GM23338 (cell line): ENCODE results near the gene SLC25A24. TPM values are rescaled to one million over a fixed set of nuclear protein-coding genes. Genes with fewer than 3 reads are reported as not detected.

ENCODE experiments used
- ATAC-seq: fragments of 200-7000 bp; cut with Tn5 transposase; 3 replicates; pipeline ENCODE4 v1.9.1; 2020
- DNase-seq: peaks from one replicate; pipeline ENCODE4 v3.0.0-alpha.2; 2015; ENCODE audit warnings: low spot score
- H2AFZ ChIP-seq: fragments of 200-600 bp; sonication (generic); 2 replicates; pipeline ENCODE4 v1.8.0; 2016; ENCODE audit warnings: antibody characterized with exemption, mild to moderate bottlenecking, moderate library complexity
- H3F3A ChIP-seq: fragments of 200-600 bp; sonication (generic); replicated peaks from 2 replicates; pipeline ENCODE4 v1.8.0; 2017; ENCODE audit warnings: antibody characterized with exemption, mixed run types, low read depth
- H3K27ac ChIP-seq: fragments of 200-600 bp; sonication (generic); 2 replicates; pipeline ENCODE4 v1.6.1; 2016; ENCODE audit warnings: low read depth
- H3K27me3 ChIP-seq: fragments of 200-600 bp; sonication (generic); 2 replicates; pipeline ENCODE4 v1.8.0; 2016; ENCODE audit warnings: mild to moderate bottlenecking, mixed run types, moderate library complexity; ENCODE audit not compliant: insufficient read depth
- H3K36me3 ChIP-seq: fragments of 200-600 bp; sonication (generic); 2 replicates; pipeline ENCODE4 v1.8.0; 2016; ENCODE audit warnings: mild to moderate bottlenecking; ENCODE audit not compliant: insufficient read depth
- H3K4me1 ChIP-seq: fragments of 200-600 bp; sonication (generic); 2 replicates; pipeline ENCODE4 v1.8.0; 2016; ENCODE audit warnings: mild to moderate bottlenecking, moderate library complexity; ENCODE audit not compliant: insufficient read depth
- H3K4me2 ChIP-seq: fragments of 200-600 bp; sonication (generic); 2 replicates; pipeline ENCODE4 v1.7.1; 2017; ENCODE audit warnings: mixed run types
- H3K4me3 ChIP-seq: fragments of 200-600 bp; sonication (generic); 2 replicates; pipeline ENCODE4 v1.6.1; 2016; ENCODE audit warnings: mixed run types
- H3K79me2 ChIP-seq: fragments of 200-600 bp; sonication (generic); replicated peaks from 2 replicates; pipeline ENCODE4 v1.8.0; 2017; ENCODE audit warnings: mild to moderate bottlenecking; ENCODE audit not compliant: insufficient read depth
- H3K9me2 ChIP-seq: fragments of 200-600 bp; sonication (generic); 2 replicates; pipeline ENCODE4 v1.8.0; 2017; ENCODE audit not compliant: insufficient read depth
- H4K20me1 ChIP-seq: fragments of 200-600 bp; sonication (generic); replicated peaks from 2 replicates; pipeline ENCODE4 v1.8.0; 2017; ENCODE audit warnings: mild to moderate bottlenecking; ENCODE audit not compliant: insufficient read depth
- H3K27ac Mint-ChIP-seq: 2 replicates; pipeline ENCODE4 v1.8.0; 2020; ENCODE audit warnings: inconsistent platforms, mild to moderate bottlenecking, moderate library complexity, mixed read lengths
- H3K27me3 Mint-ChIP-seq: 3 replicates; pipeline ENCODE4 v1.8.0; 2022; ENCODE audit warnings: low read depth, mild to moderate bottlenecking, moderate library complexity, mixed read lengths, inconsistent platforms; ENCODE audit not compliant: insufficient read depth, poor library complexity
- H3K36me3 Mint-ChIP-seq: 3 replicates; pipeline ENCODE4 v1.8.0; 2021; ENCODE audit warnings: low read depth, mild to moderate bottlenecking, inconsistent platforms, moderate library complexity, mixed read lengths
- H3K4me1 Mint-ChIP-seq: 3 replicates; pipeline ENCODE4 v1.8.0; 2020; ENCODE audit warnings: mild to moderate bottlenecking, inconsistent platforms, mixed read lengths
- H3K4me3 Mint-ChIP-seq: 3 replicates; pipeline ENCODE4 v1.8.0; 2021; ENCODE audit warnings: moderate library complexity, mild to moderate bottlenecking, inconsistent platforms, mixed read lengths
- H3K9me3 Mint-ChIP-seq: 3 replicates; pipeline ENCODE4 v1.8.0; 2020; ENCODE audit warnings: moderate library complexity, mild to moderate bottlenecking, inconsistent platforms, mixed read lengths
- CREB1 ChIP-seq: fragments of 250-450 bp; sonication (Bioruptor Pico); IDR thresholded peaks from 2 replicates; pipeline ENCODE4 v1.5.0; 2020; ENCODE audit warnings: low read depth, mild to moderate bottlenecking, moderate library complexity
- EZH2 ChIP-seq: fragments of 200-600 bp; sonication (generic); IDR thresholded peaks from one replicate; pipeline ENCODE4 v1.8.0; 2017; ENCODE audit warnings: antibody characterized with exemption, mild to moderate bottlenecking, low read depth; ENCODE audit not compliant: unreplicated experiment
- EZH2phosphoT487 ChIP-seq: fragments of 200-600 bp; sonication (generic); IDR thresholded peaks from one replicate; pipeline ENCODE4 v1.8.1; 2018; ENCODE audit warnings: antibody characterized with exemption; ENCODE audit not compliant: unreplicated experiment
- JUNB ChIP-seq: IDR thresholded peaks from one replicate; pipeline ENCODE4 v1.6.1; 2016; ENCODE audit warnings: antibody characterized with exemption; ENCODE audit not compliant: unreplicated experiment
- NANOG ChIP-seq: IDR thresholded peaks from 2 replicates; pipeline ENCODE4 v1.6.1; 2016; ENCODE audit warnings: antibody characterized with exemption, borderline replicate concordance
- POLR2AphosphoS5 ChIP-seq: IDR thresholded peaks from 2 replicates; pipeline ENCODE4 v1.6.1; 2016; ENCODE audit warnings: antibody characterized with exemption, low read depth
- STAT1 ChIP-seq: IDR thresholded peaks from one replicate; pipeline ENCODE4 v1.6.1; 2016; ENCODE audit warnings: antibody characterized with exemption; ENCODE audit not compliant: unreplicated experiment
- ZNF114 ChIP-seq: fragments of 250-450 bp; sonication (Bioruptor Pico); IDR thresholded peaks from 2 replicates; pipeline ENCODE4 v1.5.0; 2020; ENCODE audit warnings: mild to moderate bottlenecking, moderate library complexity
- ZNF331 ChIP-seq: fragments of 250-450 bp; sonication (Bioruptor Pico); IDR thresholded peaks from 2 replicates; pipeline ENCODE4 v1.5.0; 2020; ENCODE audit warnings: low read depth, mild to moderate bottlenecking, moderate library complexity
- polyA plus RNA-seq: library from polyadenylated mRNA; unstranded; fragments of >200 nt; fragmentation: Nextera tagmentation; extraction: Ambion mirVana; gene quantifications from 2 replicates; pipeline ENCODE4 v1.2.1, GENCODE V29; 2016
- total RNA-seq: library from RNA; depleted of rRNA; stranded (reverse); fragments of >200 nt; shearing (Covaris generic); gene quantifications from 2 replicates; pipeline ENCODE4 v1.2.3, GENCODE V29; 2014
- TF ChIP-seq, protein P1 (sequence below), 2 experiments: fragments of 200-600 bp in 1 of 2; sonication (generic) in 1 of 2; conservative IDR thresholded peaks; 2 replicates each; pipeline versions ENCODE4 v1.5.1 to v1.6.1; 2016 to 2017; ENCODE audit warnings: antibody characterized with exemption in 2 of 2, low read depth in 2 of 2, mild to moderate bottlenecking in 2 of 2, moderate library complexity in 1 of 2
- TF ChIP-seq, protein P2 (sequence below): IDR thresholded peaks from one replicate; pipeline ENCODE4 v1.6.1; 2018; ENCODE audit warnings: antibody characterized with exemption; ENCODE audit not compliant: unreplicated experiment
- TF ChIP-seq, protein P3 (sequence below): fragments of 250-450 bp; sonication (Bioruptor Pico); IDR thresholded peaks from 2 replicates; pipeline ENCODE4 v1.5.0; 2020; ENCODE audit warnings: mild to moderate bottlenecking, moderate library complexity
- TF ChIP-seq, protein P4 (sequence below): IDR thresholded peaks from 2 replicates; pipeline ENCODE4 v1.6.1; 2016; ENCODE audit warnings: antibody characterized with exemption

SLC25A24 gene
- total and polyA plus RNA-seq, 2 experiments from 2014 or later, result 17.4 to 46.0 TPM

DNA sequence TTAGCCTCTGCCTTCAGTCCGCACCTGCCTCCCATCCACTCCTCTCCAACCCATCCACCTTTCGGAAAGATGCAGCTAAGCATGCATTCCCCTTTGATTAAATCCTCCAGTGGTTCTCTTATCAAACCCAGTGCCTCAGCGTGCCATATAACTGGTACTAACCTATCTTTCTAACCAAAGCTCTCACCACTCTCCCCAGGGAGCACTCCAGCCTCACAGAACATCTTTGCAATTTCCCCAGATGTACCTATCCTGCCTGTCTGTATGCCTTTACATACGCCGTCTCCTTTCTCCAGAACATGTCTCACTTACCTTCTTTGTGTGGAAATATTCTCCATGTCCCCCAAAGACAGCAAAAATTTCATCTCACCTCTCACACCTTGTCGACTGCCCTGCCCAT lies 80.0 kb downstream of the SLC25A24 start:
- ATAC-seq, result no peak
- H3F3A ChIP-seq, result no peaks in the 10 kb centered on the region
- no peak for DNase-seq
- H3K4me2 ChIP-seq, result no peak overlapping the region
- no peaks in the 10 kb centered on the region for H3K9me2 ChIP-seq
- no peak overlapping the region for H3K4me3 ChIP-seq
- TF ChIP-seq POLR2AphosphoS5, result no peak
- TF ChIP-seq, protein P1, sequence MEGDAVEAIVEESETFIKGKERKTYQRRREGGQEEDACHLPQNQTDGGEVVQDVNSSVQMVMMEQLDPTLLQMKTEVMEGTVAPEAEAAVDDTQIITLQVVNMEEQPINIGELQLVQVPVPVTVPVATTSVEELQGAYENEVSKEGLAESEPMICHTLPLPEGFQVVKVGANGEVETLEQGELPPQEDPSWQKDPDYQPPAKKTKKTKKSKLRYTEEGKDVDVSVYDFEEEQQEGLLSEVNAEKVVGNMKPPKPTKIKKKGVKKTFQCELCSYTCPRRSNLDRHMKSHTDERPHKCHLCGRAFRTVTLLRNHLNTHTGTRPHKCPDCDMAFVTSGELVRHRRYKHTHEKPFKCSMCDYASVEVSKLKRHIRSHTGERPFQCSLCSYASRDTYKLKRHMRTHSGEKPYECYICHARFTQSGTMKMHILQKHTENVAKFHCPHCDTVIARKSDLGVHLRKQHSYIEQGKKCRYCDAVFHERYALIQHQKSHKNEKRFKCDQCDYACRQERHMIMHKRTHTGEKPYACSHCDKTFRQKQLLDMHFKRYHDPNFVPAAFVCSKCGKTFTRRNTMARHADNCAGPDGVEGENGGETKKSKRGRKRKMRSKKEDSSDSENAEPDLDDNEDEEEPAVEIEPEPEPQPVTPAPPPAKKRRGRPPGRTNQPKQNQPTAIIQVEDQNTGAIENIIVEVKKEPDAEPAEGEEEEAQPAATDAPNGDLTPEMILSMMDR (conservative IDR thresholded peaks at IDR 0.05; ENCODE audit: low read depth in 2 of 2), result no peak
- TF ChIP-seq, protein P2, sequence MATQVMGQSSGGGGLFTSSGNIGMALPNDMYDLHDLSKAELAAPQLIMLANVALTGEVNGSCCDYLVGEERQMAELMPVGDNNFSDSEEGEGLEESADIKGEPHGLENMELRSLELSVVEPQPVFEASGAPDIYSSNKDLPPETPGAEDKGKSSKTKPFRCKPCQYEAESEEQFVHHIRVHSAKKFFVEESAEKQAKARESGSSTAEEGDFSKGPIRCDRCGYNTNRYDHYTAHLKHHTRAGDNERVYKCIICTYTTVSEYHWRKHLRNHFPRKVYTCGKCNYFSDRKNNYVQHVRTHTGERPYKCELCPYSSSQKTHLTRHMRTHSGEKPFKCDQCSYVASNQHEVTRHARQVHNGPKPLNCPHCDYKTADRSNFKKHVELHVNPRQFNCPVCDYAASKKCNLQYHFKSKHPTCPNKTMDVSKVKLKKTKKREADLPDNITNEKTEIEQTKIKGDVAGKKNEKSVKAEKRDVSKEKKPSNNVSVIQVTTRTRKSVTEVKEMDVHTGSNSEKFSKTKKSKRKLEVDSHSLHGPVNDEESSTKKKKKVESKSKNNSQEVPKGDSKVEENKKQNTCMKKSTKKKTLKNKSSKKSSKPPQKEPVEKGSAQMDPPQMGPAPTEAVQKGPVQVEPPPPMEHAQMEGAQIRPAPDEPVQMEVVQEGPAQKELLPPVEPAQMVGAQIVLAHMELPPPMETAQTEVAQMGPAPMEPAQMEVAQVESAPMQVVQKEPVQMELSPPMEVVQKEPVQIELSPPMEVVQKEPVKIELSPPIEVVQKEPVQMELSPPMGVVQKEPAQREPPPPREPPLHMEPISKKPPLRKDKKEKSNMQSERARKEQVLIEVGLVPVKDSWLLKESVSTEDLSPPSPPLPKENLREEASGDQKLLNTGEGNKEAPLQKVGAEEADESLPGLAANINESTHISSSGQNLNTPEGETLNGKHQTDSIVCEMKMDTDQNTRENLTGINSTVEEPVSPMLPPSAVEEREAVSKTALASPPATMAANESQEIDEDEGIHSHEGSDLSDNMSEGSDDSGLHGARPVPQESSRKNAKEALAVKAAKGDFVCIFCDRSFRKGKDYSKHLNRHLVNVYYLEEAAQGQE, result no peak
- no peak for TF ChIP-seq CREB1
- TF ChIP-seq EZH2, result no peak
- TF ChIP-seq, protein P3, sequence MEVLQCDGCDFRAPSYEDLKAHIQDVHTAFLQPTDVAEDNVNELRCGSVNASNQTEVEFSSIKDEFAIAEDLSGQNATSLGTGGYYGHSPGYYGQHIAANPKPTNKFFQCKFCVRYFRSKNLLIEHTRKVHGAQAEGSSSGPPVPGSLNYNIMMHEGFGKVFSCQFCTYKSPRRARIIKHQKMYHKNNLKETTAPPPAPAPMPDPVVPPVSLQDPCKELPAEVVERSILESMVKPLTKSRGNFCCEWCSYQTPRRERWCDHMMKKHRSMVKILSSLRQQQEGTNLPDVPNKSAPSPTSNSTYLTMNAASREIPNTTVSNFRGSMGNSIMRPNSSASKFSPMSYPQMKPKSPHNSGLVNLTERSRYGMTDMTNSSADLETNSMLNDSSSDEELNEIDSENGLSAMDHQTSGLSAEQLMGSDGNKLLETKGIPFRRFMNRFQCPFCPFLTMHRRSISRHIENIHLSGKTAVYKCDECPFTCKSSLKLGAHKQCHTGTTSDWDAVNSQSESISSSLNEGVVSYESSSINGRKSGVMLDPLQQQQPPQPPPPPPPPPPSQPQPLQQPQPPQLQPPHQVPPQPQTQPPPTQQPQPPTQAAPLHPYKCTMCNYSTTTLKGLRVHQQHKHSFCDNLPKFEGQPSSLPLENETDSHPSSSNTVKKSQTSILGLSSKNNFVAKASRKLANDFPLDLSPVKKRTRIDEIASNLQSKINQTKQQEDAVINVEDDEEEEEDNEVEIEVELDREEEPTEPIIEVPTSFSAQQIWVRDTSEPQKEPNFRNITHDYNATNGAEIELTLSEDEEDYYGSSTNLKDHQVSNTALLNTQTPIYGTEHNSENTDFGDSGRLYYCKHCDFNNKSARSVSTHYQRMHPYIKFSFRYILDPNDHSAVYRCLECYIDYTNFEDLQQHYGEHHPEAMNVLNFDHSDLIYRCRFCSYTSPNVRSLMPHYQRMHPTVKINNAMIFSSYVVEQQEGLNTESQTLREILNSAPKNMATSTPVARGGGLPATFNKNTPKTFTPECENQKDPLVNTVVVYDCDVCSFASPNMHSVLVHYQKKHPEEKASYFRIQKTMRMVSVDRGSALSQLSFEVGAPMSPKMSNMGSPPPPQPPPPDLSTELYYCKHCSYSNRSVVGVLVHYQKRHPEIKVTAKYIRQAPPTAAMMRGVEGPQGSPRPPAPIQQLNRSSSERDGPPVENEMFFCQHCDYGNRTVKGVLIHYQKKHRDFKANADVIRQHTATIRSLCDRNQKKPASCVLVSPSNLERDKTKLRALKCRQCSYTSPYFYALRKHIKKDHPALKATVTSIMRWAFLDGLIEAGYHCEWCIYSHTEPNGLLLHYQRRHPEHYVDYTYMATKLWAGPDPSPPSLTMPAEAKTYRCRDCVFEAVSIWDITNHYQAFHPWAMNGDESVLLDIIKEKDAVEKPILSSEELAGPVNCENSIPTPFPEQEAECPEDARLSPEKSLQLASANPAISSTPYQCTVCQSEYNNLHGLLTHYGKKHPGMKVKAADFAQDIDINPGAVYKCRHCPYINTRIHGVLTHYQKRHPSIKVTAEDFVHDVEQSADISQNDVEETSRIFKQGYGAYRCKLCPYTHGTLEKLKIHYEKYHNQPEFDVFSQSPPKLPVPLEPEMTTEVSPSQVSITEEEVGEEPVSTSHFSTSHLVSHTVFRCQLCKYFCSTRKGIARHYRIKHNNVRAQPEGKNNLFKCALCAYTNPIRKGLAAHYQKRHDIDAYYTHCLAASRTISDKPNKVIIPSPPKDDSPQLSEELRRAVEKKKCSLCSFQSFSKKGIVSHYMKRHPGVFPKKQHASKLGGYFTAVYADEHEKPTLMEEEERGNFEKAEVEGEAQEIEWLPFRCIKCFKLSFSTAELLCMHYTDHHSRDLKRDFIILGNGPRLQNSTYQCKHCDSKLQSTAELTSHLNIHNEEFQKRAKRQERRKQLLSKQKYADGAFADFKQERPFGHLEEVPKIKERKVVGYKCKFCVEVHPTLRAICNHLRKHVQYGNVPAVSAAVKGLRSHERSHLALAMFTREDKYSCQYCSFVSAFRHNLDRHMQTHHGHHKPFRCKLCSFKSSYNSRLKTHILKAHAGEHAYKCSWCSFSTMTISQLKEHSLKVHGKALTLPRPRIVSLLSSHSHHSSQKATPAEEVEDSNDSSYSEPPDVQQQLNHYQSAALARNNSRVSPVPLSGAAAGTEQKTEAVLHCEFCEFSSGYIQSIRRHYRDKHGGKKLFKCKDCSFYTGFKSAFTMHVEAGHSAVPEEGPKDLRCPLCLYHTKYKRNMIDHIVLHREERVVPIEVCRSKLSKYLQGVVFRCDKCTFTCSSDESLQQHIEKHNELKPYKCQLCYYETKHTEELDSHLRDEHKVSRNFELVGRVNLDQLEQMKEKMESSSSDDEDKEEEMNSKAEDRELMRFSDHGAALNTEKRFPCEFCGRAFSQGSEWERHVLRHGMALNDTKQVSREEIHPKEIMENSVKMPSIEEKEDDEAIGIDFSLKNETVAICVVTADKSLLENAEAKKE (CRISPR knock-in tag), result no peak
- no peak for TF ChIP-seq EZH2phosphoT487
- no peak for TF ChIP-seq NANOG
- TF ChIP-seq ZNF114 (CRISPR knock-in tag), result no peak
- TF ChIP-seq, protein P4, sequence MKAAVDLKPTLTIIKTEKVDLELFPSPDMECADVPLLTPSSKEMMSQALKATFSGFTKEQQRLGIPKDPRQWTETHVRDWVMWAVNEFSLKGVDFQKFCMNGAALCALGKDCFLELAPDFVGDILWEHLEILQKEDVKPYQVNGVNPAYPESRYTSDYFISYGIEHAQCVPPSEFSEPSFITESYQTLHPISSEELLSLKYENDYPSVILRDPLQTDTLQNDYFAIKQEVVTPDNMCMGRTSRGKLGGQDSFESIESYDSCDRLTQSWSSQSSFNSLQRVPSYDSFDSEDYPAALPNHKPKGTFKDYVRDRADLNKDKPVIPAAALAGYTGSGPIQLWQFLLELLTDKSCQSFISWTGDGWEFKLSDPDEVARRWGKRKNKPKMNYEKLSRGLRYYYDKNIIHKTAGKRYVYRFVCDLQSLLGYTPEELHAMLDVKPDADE, result no peak
- no peak for TF ChIP-seq ZNF331 (CRISPR knock-in tag)
- TF ChIP-seq STAT1, result no peak
- TF ChIP-seq JUNB, result no peak
- Mint-ChIP-seq H3K4me1 (peaks cover 10% of the 10 kb centered on the region), H3K27me3 (peaks cover 4% of the 10 kb centered on the region), H3K9me3 (no peaks in the 10 kb centered on the region), H3K4me3 (no peak overlapping the region), H3K27ac (no peak overlapping the region), H3K36me3 (no peaks in the 10 kb centered on the region)
- H3K27ac ChIP-seq, result no peak overlapping the region
- no peaks in the 10 kb centered on the region for H3K27me3 ChIP-seq
- H3K36me3 ChIP-seq, result no peaks in the 10 kb centered on the region
- H3K79me2 ChIP-seq, result no peaks in the 10 kb centered on the region
- no peak overlapping the region for H2AFZ ChIP-seq
- H4K20me1 ChIP-seq, result no peaks in the 10 kb centered on the region
- H3K4me1 ChIP-seq, result no peaks in the 10 kb centered on the region
